Sigmoid colon (tissue), 7 donors: Measurements from ENCODE around the gene C19orf25. TPM values are rescaled to one million over a fixed set of nuclear protein-coding genes. Genes with fewer than 3 reads are reported as not detected.

Source experiments
- DNase-seq: peaks from one replicate; pipeline ENCODE4 v3.0.0-alpha.2; 2019
- H3K27ac ChIP-seq, 4 donors: fragments of 200-600 bp; sonication (generic); one replicate each; pipeline ENCODE4 v1.5.1; 2016 to 2019; ENCODE audit warnings: mild to moderate bottlenecking in 1 of 4
- H3K27me3 ChIP-seq, 3 donors: fragments of 200-600 bp; sonication (generic); one replicate each; pipeline ENCODE4 v1.5.1; 2019; ENCODE audit warnings: mild to moderate bottlenecking in 1 of 3
- H3K36me3 ChIP-seq, 4 donors: fragments of 200-600 bp; sonication (generic); one replicate each; pipeline ENCODE4 v1.5.1; 2016 to 2019
- H3K4me1 ChIP-seq, 4 donors: fragments of 200-600 bp; sonication (generic); one replicate each; pipeline ENCODE4 v1.5.1; 2017 to 2019
- H3K4me3 ChIP-seq, 4 donors: fragments of 200-600 bp; sonication (generic); one replicate each; pipeline ENCODE4 v1.5.1; 2017 to 2019; ENCODE audit warnings: mild to moderate bottlenecking in 2 of 4, moderate library complexity in 1 of 4
- H3K9me3 ChIP-seq, 4 donors: fragments of 200-600 bp in 3 of 4; sonication (generic) in 3 of 4; one replicate each; pipeline versions ENCODE4 v1.5.1 to v1.6.1; 2013 to 2019
- EP300 ChIP-seq, 4 donors: sonication (generic); formaldehyde crosslinking; IDR thresholded peaks; one replicate each; pipeline ENCODE4 v1.6.1; 2017; ENCODE audit warnings: antibody characterized with exemption in 4 of 4
- POLR2A ChIP-seq, 2 donors: fragments of 450-650 bp; IDR thresholded peaks; one replicate each; pipeline ENCODE4 v1.6.1; 2016; ENCODE audit warnings: antibody characterized with exemption in 2 of 2, mild to moderate bottlenecking in 2 of 2, moderate library complexity in 2 of 2
- POLR2AphosphoS5 ChIP-seq, 4 donors: sonication (generic); formaldehyde crosslinking; IDR thresholded peaks; one replicate each; pipeline ENCODE4 v1.6.1; 2017; ENCODE audit warnings: antibody characterized with exemption in 4 of 4
- WGBS, 2 donors: extraction: QIAGEN DNeasy Blood & Tissue Kit; methylation state at CpG; one replicate each; pipeline ENCODE4 v1.1.7; 2013; 5-methylcytosine and 5-hydroxymethylcytosine counted together
- intact Hi-C: fragments of 100-400 bp; cut with DNase I; formaldehyde crosslinking; loops from one replicate; pipeline ENCODE4 v1.15.1; 2023
- polyA plus RNA-seq, 3 donors: library from polyadenylated mRNA; stranded (reverse); fragments of 200-250 nt; gene quantifications; one replicate each; pipeline ENCODE4 v1.2.3, GENCODE V29; 2013
- total RNA-seq, 4 donors: library from RNA; depleted of rRNA; stranded (reverse); fragments of >200 nt; gene quantifications; one replicate each; pipeline ENCODE4 v1.1.0, GENCODE V29; 2016
- TF ChIP-seq, protein P1 (sequence below), 4 experiments: fragments of 450-650 bp in 3 of 4; fragments of 200-600 bp in 1 of 4; IDR thresholded peaks; one replicate each; pipeline ENCODE4 v1.5.1; 2016 to 2019; ENCODE audit warnings: antibody characterized with exemption in 4 of 4, mild to moderate bottlenecking in 3 of 4, moderate library complexity in 2 of 4
- donor health status: healthy with polysubstance abuse.
- donor health status: Bipolar disorder and iron deficiency.
- donor health status: healthy.

The C19orf25 gene
- total and polyA plus RNA-seq, 7 donors = 19.6 to 51.5 (median 26.0) TPM

GRCh38 chr19:1431759-1432506 lies 47.1 kb downstream of the C19orf25 start:
- H3K4me1 ChIP-seq = no peaks in the 10 kb centered on the region
- H3K36me3 ChIP-seq = peaks cover 38 to 89% (median 54%) of the 10 kb centered on the region in 4 donors
- intact Hi-C loops = no loop called here
- no peaks in the 10 kb centered on the region for H3K9me3 ChIP-seq
- no peak overlapping the region for H3K27ac ChIP-seq
- H3K4me3 ChIP-seq = no peak overlapping the region
- 93 to 94% methylated on average over 24 of the region's 24 CpGs for WGBS, 2 donors
- no peaks in the 10 kb centered on the region for H3K27me3 ChIP-seq
- DNase-seq = no peak
- no peak for TF ChIP-seq POLR2A (IDR thresholded peaks at IDR 0.05)
- TF ChIP-seq, protein P1, sequence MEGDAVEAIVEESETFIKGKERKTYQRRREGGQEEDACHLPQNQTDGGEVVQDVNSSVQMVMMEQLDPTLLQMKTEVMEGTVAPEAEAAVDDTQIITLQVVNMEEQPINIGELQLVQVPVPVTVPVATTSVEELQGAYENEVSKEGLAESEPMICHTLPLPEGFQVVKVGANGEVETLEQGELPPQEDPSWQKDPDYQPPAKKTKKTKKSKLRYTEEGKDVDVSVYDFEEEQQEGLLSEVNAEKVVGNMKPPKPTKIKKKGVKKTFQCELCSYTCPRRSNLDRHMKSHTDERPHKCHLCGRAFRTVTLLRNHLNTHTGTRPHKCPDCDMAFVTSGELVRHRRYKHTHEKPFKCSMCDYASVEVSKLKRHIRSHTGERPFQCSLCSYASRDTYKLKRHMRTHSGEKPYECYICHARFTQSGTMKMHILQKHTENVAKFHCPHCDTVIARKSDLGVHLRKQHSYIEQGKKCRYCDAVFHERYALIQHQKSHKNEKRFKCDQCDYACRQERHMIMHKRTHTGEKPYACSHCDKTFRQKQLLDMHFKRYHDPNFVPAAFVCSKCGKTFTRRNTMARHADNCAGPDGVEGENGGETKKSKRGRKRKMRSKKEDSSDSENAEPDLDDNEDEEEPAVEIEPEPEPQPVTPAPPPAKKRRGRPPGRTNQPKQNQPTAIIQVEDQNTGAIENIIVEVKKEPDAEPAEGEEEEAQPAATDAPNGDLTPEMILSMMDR (IDR thresholded peaks at IDR 0.05) = no peak
- no peak for TF ChIP-seq POLR2AphosphoS5 (IDR thresholded peaks at IDR 0.05)

DNA sequence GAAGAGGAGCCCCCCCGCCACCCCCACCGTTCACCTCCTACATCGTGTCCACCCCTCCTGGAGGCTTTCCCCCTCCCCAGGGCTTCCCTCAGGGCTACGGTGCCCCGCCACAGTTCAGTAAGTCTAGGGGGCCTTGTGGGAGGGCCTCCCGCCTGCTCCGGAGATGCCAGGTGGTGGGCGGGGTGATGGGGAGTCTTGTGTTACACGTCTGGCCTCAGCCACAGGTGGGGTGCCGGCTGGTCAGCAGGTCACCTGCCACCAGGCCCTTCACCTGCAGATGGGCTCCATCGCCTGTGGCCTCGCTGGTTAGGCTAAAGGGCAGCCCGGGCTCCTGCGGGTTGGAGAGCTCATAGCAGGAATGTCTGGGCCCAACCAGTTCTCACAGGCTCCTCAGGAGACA lies 48.8 kb downstream of the C19orf25 start:
- intact Hi-C loops = no loop called here
- Histone ChIP-seq H3K27me3 (no peaks in the 10 kb centered on the region), H3K9me3 (no peaks in the 10 kb centered on the region), H3K4me1 (no peaks in the 10 kb centered on the region), H3K27ac (no peak overlapping the region), H3K4me3 (no peak overlapping the region), H3K36me3 (peaks cover 38 to 99% (median 61%) of the 10 kb centered on the region in 4 donors)
- WGBS, 2 donors = 87 to 88% methylated on average over 14 of the region's 14 CpGs
- TF ChIP-seq, protein P1 (IDR thresholded peaks at IDR 0.05) = no peak
- TF ChIP-seq POLR2A (IDR thresholded peaks at IDR 0.05) (no peak), POLR2AphosphoS5 (IDR thresholded peaks at IDR 0.05) (no peak), EP300 (IDR thresholded peaks at IDR 0.05) (no peak)
- no peak for DNase-seq

GRCh38 chr19:1429750-1430149 lies 49.3 kb downstream of the C19orf25 start:
- Histone ChIP-seq H3K36me3 (peaks cover 38 to 99% (median 65%) of the 10 kb centered on the region in 4 donors), H3K4me3 (no peak overlapping the region), H3K27ac (no peak overlapping the region), H3K27me3 (no peaks in the 10 kb centered on the region), H3K4me1 (no peaks in the 10 kb centered on the region), H3K9me3 (no peaks in the 10 kb centered on the region)
- intact Hi-C loops = no loop called here
- DNase-seq = no peak
- 31 to 73% methylated on average over 14 of the region's 14 CpGs for WGBS, 2 donors
- TF ChIP-seq EP300 (IDR thresholded peaks at IDR 0.05) (no peak), POLR2AphosphoS5 (IDR thresholded peaks at IDR 0.05) (no peak), POLR2A (IDR thresholded peaks at IDR 0.05) (no peak)
- TF ChIP-seq, protein P1 (IDR thresholded peaks at IDR 0.05) = no peak

DNA sequence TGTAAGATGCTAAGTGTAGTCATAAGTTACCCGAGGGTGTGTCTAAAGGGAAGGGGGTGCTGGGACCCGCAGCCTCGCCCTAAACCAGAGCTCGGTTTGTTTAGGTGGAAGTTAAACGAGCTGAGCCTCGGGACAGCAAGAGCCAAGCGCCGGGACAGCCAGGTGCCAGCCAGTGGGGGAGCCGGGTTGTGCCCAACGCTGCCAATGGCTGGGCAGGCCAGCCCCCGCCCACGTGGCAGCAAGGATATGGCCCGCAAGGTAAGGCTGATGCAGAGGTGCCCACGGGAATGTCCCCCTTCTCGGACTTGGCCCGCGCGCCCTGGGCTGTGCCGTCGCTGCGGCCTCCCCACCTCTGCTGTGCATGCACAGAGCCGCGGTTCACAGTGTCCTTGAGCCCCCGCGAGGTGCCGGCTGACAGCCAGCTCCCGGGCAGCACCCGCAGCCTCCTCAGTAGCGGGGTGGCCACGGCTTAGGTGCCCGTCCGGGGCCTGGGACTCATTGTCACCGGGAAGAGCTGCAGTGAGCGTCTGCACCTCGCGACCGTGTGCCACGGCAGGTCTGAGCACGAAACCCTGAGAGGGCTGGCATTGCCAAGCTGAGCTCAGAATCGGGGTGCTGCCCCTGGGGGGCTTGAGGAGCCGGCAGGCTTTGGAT lies 50.1 kb downstream of the C19orf25 start:
- no peak for DNase-seq
- Histone ChIP-seq H3K4me3 (no peak overlapping the region), H3K27ac (no peak overlapping the region), H3K36me3 (peaks cover 35 to 97% (median 66%) of the 10 kb centered on the region in 4 donors), H3K9me3 (no peaks in the 10 kb centered on the region), H3K27me3 (no peaks in the 10 kb centered on the region), H3K4me1 (no peaks in the 10 kb centered on the region)
- 86 to 92% methylated on average over 41 of the region's 41 CpGs for WGBS, 2 donors
- TF ChIP-seq POLR2A (IDR thresholded peaks at IDR 0.05) = no peak
- no peak for TF ChIP-seq POLR2AphosphoS5 (IDR thresholded peaks at IDR 0.05)
- TF ChIP-seq, protein P1 (IDR thresholded peaks at IDR 0.05) = no peak
- intact Hi-C loops = no loop called here
